ENCODE results near the gene CCDC50.

DNA sequence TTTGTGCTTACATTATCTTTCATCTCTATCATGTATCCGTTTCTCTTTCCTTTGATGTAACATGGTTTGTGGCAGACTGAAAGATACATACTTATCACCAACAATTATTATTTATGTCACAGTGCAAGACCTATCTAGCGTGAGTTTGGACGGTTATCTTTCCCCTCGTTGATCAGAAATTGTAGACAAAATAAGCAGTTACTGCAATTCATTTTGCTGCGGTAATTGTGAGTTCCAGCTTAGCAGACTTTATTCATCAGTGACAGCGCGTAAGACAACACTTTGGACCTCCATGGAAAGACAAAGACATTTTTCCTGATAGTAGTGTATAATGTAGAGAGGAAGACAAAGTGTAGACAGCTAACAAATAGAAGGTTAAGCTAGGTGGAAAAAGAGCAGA is 52.1 kb downstream of the CCDC50 start:
- no peak for TF ChIP-seq POLR2AphosphoS5 (IDR thresholded peaks at IDR 0.05; ENCODE audit: low read length)
- TF ChIP-seq, protein P1, sequence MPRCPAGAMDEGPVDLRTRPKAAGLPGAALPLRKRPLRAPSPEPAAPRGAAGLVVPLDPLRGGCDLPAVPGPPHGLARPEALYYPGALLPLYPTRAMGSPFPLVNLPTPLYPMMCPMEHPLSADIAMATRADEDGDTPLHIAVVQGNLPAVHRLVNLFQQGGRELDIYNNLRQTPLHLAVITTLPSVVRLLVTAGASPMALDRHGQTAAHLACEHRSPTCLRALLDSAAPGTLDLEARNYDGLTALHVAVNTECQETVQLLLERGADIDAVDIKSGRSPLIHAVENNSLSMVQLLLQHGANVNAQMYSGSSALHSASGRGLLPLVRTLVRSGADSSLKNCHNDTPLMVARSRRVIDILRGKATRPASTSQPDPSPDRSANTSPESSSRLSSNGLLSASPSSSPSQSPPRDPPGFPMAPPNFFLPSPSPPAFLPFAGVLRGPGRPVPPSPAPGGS (IDR thresholded peaks at IDR 0.05; ENCODE audit: borderline replicate concordance, insufficient read depth, low read depth, low read length, poor library complexity, severe bottlenecking): no peak
- no peak for TF ChIP-seq CHD4 (IDR thresholded peaks at IDR 0.05)
- TF ChIP-seq, protein P2, sequence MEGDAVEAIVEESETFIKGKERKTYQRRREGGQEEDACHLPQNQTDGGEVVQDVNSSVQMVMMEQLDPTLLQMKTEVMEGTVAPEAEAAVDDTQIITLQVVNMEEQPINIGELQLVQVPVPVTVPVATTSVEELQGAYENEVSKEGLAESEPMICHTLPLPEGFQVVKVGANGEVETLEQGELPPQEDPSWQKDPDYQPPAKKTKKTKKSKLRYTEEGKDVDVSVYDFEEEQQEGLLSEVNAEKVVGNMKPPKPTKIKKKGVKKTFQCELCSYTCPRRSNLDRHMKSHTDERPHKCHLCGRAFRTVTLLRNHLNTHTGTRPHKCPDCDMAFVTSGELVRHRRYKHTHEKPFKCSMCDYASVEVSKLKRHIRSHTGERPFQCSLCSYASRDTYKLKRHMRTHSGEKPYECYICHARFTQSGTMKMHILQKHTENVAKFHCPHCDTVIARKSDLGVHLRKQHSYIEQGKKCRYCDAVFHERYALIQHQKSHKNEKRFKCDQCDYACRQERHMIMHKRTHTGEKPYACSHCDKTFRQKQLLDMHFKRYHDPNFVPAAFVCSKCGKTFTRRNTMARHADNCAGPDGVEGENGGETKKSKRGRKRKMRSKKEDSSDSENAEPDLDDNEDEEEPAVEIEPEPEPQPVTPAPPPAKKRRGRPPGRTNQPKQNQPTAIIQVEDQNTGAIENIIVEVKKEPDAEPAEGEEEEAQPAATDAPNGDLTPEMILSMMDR (IDR thresholded peaks at IDR 0.05 in 2 of 3, conservative IDR thresholded peaks at IDR 0.05 in 1 of 3; ENCODE audit: control insufficient read depth in 2 of 3, extremely low read depth in 1 of 3, insufficient read depth in 1 of 3, low read depth in 3 of 3, low read length in 3 of 3): no peak

All from GM12878 (cell line).